NCI-H524 treated with DMSO at 0.1 percent for 48 hours (cell line): ENCODE results near the gene TRIAP1.
A peak's percentile ranks its signal among the peaks of the same experiment; 100 is the strongest.
"Not testable (repeated sequence)": the region's sequence is repeated elsewhere in the genome, so short reads cannot be mapped to it uniquely, and the experiment has no call there.

Experiments
- DNase-seq: peaks from one replicate; lab custom pipeline; 2025; lab: John Stamatoyannopoulos, UW

Gene TRIAP1

GRCh38 chr12:120445911-120446843 is at the start of gene TRIAP1, which contains the start of gene GATC:
Gene TRIAP1, minus strand, starts transcription at chr12:120446384. Its CDS starts 12 bp downstream, at chr12:120446372.
Gene GATC, plus strand, starts transcription at chr12:120446444. Its CDS starts 37 bp downstream, at chr12:120446481.
- no peak for DNase-seq

- DNase-seq, result no peak
Observed at GRCh38 chr12:120495186-120495730, 49.1 kb upstream of the TRIAP1 start.

- DNase-seq, result no peak
Observed at GRCh38 chr12:120490833-120491512, 44.8 kb upstream of the TRIAP1 start.

DNA sequence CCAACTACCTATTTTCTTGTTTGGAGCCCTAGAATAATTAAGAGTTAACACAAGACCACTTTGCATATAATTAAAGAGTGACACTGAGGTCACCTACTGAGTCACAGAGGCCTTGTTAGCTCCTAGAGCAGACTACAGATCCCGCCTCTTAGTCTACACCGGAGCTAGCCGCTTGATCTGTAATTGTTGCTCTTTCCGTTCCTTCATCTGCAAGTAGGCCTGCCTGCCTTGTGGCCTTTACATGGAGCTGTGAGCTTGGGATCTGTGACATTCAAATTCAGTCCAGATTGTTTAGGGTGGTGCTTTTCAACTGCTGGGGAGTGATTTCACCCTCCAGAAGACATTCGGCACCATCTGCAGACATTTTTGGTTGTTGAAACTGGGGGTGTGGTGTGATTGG is 44.1 kb upstream of the TRIAP1 start:
- no peak for DNase-seq

DNA sequence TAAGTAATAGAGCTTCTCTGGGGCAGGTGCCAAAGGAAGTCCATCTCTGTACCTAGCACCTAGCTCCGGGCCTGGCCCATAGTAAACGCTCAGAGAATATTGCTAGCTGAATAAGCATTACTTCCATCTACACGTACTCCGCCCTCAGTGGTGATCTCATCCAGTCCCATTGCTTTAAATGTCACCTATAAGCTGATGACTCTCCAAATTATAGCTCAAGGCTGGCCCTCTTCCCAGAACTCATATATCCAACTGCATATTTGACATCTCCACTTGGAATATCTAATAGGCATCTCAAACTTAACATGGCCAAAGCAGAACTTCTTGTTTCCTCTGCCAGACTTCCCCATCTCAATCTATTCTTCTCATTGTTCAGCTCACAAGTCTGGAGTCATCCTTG is 42.8 kb upstream of the TRIAP1 start:
- DNase-seq, result no peak

- no peak for DNase-seq
Observed at GRCh38 chr12:120488057-120488640, 42.0 kb upstream of the TRIAP1 start.

DNA sequence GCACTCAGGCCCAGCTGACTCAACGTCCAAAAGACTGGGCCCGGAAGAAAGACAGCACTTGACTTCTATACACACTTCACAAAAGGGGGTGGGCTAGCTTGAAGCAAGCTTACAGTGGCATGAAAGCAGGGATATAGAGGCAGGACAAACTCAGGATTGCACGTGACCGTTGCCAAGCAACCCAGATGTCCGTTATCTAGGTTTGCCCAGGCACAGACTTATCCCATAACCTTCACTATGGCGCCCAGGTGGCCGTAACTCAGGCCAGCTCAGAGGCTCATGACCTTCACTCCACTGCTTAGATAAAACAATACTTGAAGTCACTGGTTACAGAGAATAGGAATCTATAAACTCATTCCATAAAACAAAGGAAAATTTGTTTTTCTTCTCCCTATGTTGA is 41.4 kb upstream of the TRIAP1 start:
- not testable (repeated sequence) for DNase-seq

- DNase-seq, result no peak
Observed at GRCh38 chr12:120485961-120486881, 40.0 kb upstream of the TRIAP1 start.

DNA sequence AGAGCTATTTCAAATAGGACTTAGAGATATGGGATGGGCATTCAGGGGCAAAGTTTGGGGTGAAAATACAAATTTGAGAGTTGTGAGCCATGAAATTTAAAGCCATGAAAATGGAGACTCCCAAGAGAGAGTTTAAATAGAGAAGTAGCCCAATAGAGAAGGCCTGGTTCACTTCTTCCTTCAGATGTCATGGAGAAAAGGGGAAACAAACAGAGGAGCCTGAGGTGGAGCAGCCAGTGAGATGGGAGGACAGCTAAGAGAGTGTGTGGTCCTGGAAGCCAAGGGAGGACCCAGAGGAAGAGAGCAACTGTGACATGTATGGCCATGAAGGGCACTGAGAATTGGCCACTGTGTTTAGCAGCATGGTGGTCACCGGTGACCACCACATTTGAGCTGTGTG is 37.4 kb upstream of the TRIAP1 start:
- no peak for DNase-seq

DNA sequence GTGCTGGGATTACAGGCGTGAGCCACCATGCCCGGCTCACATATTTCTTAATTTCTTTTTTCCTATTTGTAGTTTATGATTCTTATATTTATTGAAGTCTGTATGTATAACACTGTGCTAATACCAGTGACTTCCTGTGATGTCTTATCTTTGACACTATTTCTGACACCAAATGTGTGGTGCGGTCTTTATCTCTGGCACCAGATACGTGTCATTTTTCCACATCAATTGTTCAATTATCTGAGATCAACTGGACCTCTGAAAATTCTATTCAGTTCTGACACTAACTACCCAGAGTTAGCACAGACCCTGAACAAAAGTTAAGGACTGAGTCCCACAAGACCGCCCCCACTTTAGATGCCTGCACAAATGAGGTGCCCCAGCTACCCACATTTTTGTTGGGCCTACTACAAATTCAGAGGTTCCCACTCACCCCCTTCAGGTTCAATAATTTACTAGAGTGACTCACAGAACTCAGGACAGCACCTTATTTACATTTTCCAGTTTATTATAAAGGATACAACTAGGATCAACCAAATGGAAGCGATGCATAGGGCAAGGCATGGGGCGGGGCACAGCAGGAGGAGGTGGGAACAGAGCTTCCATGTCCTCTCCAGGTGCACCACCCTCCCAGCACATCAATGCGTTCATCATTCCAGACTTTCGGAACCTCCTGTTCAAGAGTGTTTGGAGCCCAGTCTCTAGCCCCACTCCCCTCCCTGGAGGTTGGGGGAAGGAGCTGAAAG is 35.0 kb upstream of the TRIAP1 start:
- DNase-seq, result no peak

GRCh38 chr12:120480211-120480610 is 34.0 kb upstream of the TRIAP1 start:
- DNase-seq, result no peak

DNA sequence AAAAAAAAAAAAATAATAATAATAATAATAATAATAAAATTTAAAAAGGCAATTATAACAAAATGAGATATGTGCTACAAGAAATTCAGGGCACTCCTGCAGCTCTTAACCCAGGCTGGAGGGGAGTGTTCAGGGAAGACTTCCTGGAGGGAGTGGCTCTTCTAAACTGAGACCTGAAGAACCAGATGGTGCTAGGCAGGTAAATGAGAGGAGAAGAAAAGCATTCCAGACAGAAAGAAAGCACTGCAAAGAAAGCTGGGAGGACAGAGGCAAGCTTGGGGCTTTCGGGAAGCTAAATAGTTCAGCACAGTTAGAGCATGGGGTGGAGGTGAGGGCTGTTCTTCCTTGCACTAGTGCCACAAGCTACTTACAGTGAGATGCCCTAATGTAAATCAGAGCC is 33.3 kb upstream of the TRIAP1 start:
- no peak for DNase-seq

GRCh38 chr12:120475643-120476042 is 29.5 kb upstream of the TRIAP1 start:
- no peak for DNase-seq

DNA sequence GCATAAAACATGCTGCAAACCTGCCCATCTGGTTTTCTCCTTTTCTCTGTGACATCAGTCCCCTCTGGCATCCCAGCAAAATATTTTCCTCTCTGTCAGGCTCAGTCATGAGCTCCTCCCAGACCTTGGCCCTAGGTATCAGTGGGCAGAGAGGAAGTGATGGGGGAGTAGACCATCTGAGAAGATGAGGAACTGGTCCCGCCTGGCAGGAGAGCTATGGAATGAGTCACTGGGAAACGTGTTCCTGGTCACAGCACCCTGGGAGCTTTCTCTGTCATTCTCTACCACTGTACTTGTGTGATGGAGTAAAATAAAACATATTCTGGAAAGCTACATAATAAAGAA is 28.4 kb upstream of the TRIAP1 start:
- DNase-seq, result no peak

- DNase-seq, result no peak
Observed at GRCh38 chr12:120473807-120474615, 27.8 kb upstream of the TRIAP1 start.

DNA sequence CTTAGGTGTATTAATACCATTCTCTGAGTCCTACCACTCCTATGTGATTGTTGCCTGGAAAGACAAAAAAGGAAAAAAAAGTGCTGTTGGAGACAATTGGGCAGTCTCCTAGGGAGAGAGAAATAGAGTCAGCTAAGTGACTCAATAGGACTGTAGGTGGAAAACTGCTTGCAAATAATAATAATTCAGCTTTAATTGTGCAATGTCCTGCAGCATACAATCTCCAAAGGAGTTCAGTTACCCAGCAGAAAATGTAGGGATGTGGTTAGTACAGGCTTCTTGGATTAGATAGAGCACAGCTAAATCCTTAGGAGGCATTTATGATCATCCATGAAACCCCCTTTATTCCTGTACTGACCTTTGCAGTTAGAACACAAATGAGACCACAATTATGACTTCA is 26.3 kb upstream of the TRIAP1 start:
- no peak for DNase-seq

DNA sequence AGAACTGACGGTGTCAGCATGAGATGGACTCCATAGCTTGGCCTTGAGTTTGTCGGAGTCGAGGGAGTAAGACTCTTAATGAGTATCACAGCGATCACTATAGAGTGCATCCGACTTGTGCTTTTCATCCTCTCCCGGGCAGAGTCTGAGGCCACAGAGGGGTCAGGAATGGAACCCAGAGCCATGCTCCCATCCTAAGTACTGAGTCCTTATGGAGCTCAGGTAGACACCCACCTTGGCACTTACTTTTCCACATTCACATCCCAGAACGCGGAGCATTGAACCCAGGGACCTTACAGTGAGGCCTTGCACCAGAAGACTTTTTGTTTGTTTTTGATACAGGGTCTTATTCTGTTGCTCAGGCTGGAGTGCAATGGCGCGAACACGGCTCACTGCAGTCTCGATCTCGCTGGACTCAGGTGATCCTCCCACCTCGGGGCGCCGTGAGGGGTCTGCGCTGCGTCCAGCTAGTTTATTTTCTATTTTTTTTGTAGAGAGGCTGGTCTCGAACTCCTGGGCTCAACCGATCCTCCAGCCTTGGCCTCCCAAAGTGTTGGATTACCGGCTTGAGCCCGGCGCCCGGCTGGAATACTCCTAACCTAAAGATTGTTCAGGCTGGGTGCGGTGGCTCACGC is 24.1 kb upstream of the TRIAP1 start:
- DNase-seq, result no peak

- DNase-seq, result peak; percentile 32
Observed at GRCh38 chr12:120469450-120470149, 23.4 kb upstream of the TRIAP1 start, which contains the start of gene SRSF9. Gene SRSF9, minus strand, starts transcription at chr12:120469748. Its CDS starts 139 bp downstream, at chr12:120469609.
